ENCODE data around the gene ILDR1. TPM values are rescaled to one million over a fixed set of nuclear protein-coding genes. Genes with fewer than 3 reads are reported as not detected.

The ILDR1 gene
- total RNA-seq, 1 donor from 2014 or later = 3.7 TPM

- no peak for TF ChIP-seq POLR2AphosphoS5 (IDR thresholded peaks at IDR 0.05; ENCODE audit: insufficient read depth in 1 of 2, low read depth in 1 of 2)
- no peak for TF ChIP-seq CTCF (IDR thresholded peaks at IDR 0.05)
- TF ChIP-seq POLR2A (IDR thresholded peaks at IDR 0.05) = no peak
- H3K4me1 ChIP-seq = no peaks in the 10 kb centered on the region
- no peaks in the 10 kb centered on the region for H3K36me3 ChIP-seq
- no peaks in the 10 kb centered on the region for H3K27me3 ChIP-seq
- no peak for DNase-seq (ENCODE audit: extremely low spot score in 2 of 2)
- no peaks in the 10 kb centered on the region for H3K9me3 ChIP-seq
- intact Hi-C loops (cut with DNase I) = no loop called here
- H3K4me3 ChIP-seq = no peak overlapping the region
- no peak overlapping the region for H3K27ac ChIP-seq
Observed at GRCh38 chr3:122011396-122011795, 10.7 kb downstream of the ILDR1 start.

GRCh38 chr3:122010506-122010905 lies 11.5 kb downstream of the ILDR1 start:
- TF ChIP-seq POLR2AphosphoS5 (IDR thresholded peaks at IDR 0.05; ENCODE audit: insufficient read depth in 1 of 2, low read depth in 1 of 2) (no peak), POLR2A (IDR thresholded peaks at IDR 0.05) (no peak), CTCF (IDR thresholded peaks at IDR 0.05) (no peak)

DNA sequence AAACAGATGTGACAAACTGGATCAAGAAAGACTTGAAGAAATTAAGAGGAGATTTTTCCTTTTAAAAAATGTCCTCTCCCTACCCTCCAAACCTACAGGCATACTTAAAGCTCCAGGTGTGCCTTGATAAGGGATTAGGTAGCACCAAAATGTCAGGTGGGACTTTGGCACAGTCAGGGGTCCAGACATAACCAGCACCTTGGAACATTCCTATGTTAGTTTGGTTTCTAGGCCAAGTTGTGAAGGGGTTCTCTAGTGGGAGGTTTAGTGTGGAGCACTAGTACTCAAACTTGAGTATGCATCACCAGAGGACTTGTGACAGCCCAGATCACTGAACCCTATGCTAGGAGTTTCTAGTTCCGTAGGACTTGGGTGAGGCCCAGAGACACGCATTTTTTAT lies 13.9 kb downstream of the ILDR1 start:
- Histone ChIP-seq H3K36me3 (no peaks in the 10 kb centered on the region), H3K27me3 (no peaks in the 10 kb centered on the region), H3K9me3 (no peaks in the 10 kb centered on the region), H3K27ac (no peak overlapping the region), H3K4me3 (no peak overlapping the region), H3K4me1 (no peaks in the 10 kb centered on the region)
- intact Hi-C loops (cut with DNase I) = no loop called here
- DNase-seq (ENCODE audit: extremely low spot score in 2 of 2) = no peak
- TF ChIP-seq POLR2AphosphoS5 (IDR thresholded peaks at IDR 0.05; ENCODE audit: insufficient read depth in 1 of 2, low read depth in 1 of 2) = no peak
- no peak for TF ChIP-seq POLR2A (IDR thresholded peaks at IDR 0.05)
- TF ChIP-seq CTCF (IDR thresholded peaks at IDR 0.05) = no peak

More at GRCh38 chr3:122010506-122010905, 11.5 kb downstream of the ILDR1 start:
- no peaks in the 10 kb centered on the region for H3K9me3 ChIP-seq
- no peak for DNase-seq (ENCODE audit: extremely low spot score in 2 of 2)
- intact Hi-C loops (cut with DNase I) = no loop called here
- no peaks in the 10 kb centered on the region for H3K27me3 ChIP-seq
- no peak overlapping the region for H3K4me3 ChIP-seq
- H3K4me1 ChIP-seq = no peaks in the 10 kb centered on the region
- H3K36me3 ChIP-seq = no peaks in the 10 kb centered on the region
- H3K27ac ChIP-seq = no peak overlapping the region

GRCh38 chr3:122006267-122006666 lies 15.8 kb downstream of the ILDR1 start:
- Histone ChIP-seq H3K27ac (no peak overlapping the region), H3K4me3 (no peak overlapping the region), H3K4me1 (no peaks in the 10 kb centered on the region), H3K9me3 (no peaks in the 10 kb centered on the region), H3K36me3 (no peaks in the 10 kb centered on the region), H3K27me3 (no peaks in the 10 kb centered on the region)
- intact Hi-C loops (cut with DNase I) = no loop called here
- TF ChIP-seq POLR2A (IDR thresholded peaks at IDR 0.05) (no peak), POLR2AphosphoS5 (IDR thresholded peaks at IDR 0.05; ENCODE audit: insufficient read depth in 1 of 2, low read depth in 1 of 2) (no peak), CTCF (IDR thresholded peaks at IDR 0.05) (no peak)
- no peak for DNase-seq (ENCODE audit: extremely low spot score in 2 of 2)

- Histone ChIP-seq H3K27me3 (no peaks in the 10 kb centered on the region), H3K36me3 (no peaks in the 10 kb centered on the region), H3K27ac (no peak overlapping the region), H3K9me3 (no peaks in the 10 kb centered on the region), H3K4me3 (no peak overlapping the region), H3K4me1 (no peaks in the 10 kb centered on the region)
- TF ChIP-seq POLR2A (IDR thresholded peaks at IDR 0.05) (no peak), POLR2AphosphoS5 (IDR thresholded peaks at IDR 0.05; ENCODE audit: insufficient read depth in 1 of 2, low read depth in 1 of 2) (no peak), CTCF (IDR thresholded peaks at IDR 0.05) (no peak)
- DNase-seq (ENCODE audit: extremely low spot score in 2 of 2) = no peak
- intact Hi-C loops (cut with DNase I) = no loop called here
Observed at GRCh38 chr3:122004991-122005565, 17.0 kb downstream of the ILDR1 start.
